Measurements from ENCODE around the gene PPP1R3G.

DNA sequence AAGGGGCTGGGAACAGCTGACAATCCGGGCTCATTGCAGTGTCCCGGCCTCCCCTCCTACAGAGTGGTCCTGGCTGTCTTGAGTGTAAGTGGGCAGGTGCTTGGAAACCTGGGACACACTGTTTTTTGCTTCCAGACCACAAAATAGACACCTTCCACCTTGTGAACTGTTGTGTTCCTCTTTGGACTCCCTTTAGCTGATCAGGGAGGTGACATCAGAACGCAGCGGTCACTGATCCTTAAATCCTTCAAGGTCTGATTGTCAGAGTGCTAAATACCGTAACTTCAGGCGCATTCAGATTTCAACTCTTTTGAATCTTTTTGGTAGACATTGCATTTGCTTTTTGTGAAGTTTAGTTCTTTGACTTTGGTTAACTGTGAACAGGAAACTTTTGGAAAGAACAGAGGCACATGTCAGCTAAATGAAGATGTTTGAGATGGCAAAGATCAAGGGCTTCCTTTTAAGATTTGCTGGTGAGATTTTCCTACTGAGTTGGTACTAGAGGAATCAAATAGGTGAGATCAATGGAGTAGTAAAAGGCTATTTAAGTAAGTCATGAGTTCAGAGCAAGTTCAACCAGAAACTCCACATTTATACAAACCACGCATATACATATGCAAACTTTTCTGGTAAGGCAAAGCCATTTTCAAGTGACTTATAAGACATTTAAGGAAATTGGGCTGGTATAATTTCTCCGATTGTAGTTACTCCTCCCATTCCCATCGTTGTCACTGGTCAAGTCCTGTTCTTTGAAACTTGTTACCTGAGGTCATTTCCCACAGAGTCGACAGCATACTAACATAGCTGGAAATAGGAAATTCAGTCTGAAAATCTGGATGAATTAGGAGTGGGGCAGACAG lies 6.3 kb downstream of the PPP1R3G start:
- TF ChIP-seq GATA2 (IDR thresholded peaks at IDR 0.05; ENCODE audit: low read depth, low read length) (no peak), GATA3 (IDR thresholded peaks at IDR 0.05; ENCODE audit: low read depth, low read length) (no peak)
